Measurements from ENCODE around the gene RXFP1.
"Not testable (repeated sequence)": the region's sequence is repeated elsewhere in the genome, so short reads cannot be mapped to it uniquely, and the experiment has no call there.

Gene RXFP1

GRCh38 chr4:158644356-158644755 is 122.7 kb downstream of the RXFP1 start:
- Histone ChIP-seq H3K4me1 (ENCODE audit: control insufficient read depth, insufficient read depth, low read length) (no peaks in the 10 kb centered on the region), H3K27me3 (ENCODE audit: control insufficient read depth, insufficient read depth, low read length) (no peaks in the 10 kb centered on the region), H3K9me3 (ENCODE audit: control insufficient read depth, insufficient read depth, low read length) (no peaks in the 10 kb centered on the region), H3K4me3 (ENCODE audit: low read length) (no peak overlapping the region), H3K27ac (ENCODE audit: low read length) (no peak overlapping the region), H3K36me3 (ENCODE audit: control insufficient read depth, insufficient read depth, low read length) (no peaks in the 10 kb centered on the region)
- DNase-seq (ENCODE audit: low read depth, low spot score) = no peak
- no CpG with 5 or more reads among the region's 5 CpGs for WGBS (ENCODE audit: insufficient coverage, insufficient read length)

GRCh38 chr4:158644760-158645159 is 123.1 kb downstream of the RXFP1 start:
- H3K36me3 ChIP-seq (ENCODE audit: control insufficient read depth, insufficient read depth, low read length) = no peaks in the 10 kb centered on the region
- DNase-seq (ENCODE audit: low read depth, low spot score) = no peak
- no CpG with 5 or more reads among the region's 3 CpGs for WGBS (ENCODE audit: insufficient coverage, insufficient read length)
- H3K9me3 ChIP-seq (ENCODE audit: control insufficient read depth, insufficient read depth, low read length) = no peaks in the 10 kb centered on the region
- no peak overlapping the region for H3K27ac ChIP-seq (ENCODE audit: low read length)
- no peaks in the 10 kb centered on the region for H3K27me3 ChIP-seq (ENCODE audit: control insufficient read depth, insufficient read depth, low read length)
- no peak overlapping the region for H3K4me3 ChIP-seq (ENCODE audit: low read length)
- no peaks in the 10 kb centered on the region for H3K4me1 ChIP-seq (ENCODE audit: control insufficient read depth, insufficient read depth, low read length)

GRCh38 chr4:158649111-158649680 is 127.5 kb downstream of the RXFP1 start:
- no CpG with 5 or more reads among the region's 4 CpGs for WGBS (ENCODE audit: insufficient coverage, insufficient read length)
- DNase-seq (ENCODE audit: low read depth, low spot score) = no peak
- no peaks in the 10 kb centered on the region for H3K9me3 ChIP-seq (ENCODE audit: control insufficient read depth, insufficient read depth, low read length)

GRCh38 chr4:158652920-158653319 is 131.2 kb downstream of the RXFP1 start:
- DNase-seq (ENCODE audit: low read depth, low spot score) = no peak
- Histone ChIP-seq H3K27ac (ENCODE audit: low read length) (no peak overlapping the region), H3K27me3 (ENCODE audit: control insufficient read depth, insufficient read depth, low read length) (no peaks in the 10 kb centered on the region), H3K9me3 (ENCODE audit: control insufficient read depth, insufficient read depth, low read length) (no peaks in the 10 kb centered on the region), H3K4me1 (ENCODE audit: control insufficient read depth, insufficient read depth, low read length) (no peaks in the 10 kb centered on the region), H3K4me3 (ENCODE audit: low read length) (no peak overlapping the region), H3K36me3 (ENCODE audit: control insufficient read depth, insufficient read depth, low read length) (no peaks in the 10 kb centered on the region)
- no CpG with 5 or more reads among the region's 2 CpGs for WGBS (ENCODE audit: insufficient coverage, insufficient read length)

More at GRCh38 chr4:158649111-158649680, 127.5 kb downstream of the RXFP1 start:
- no peak overlapping the region for H3K27ac ChIP-seq (ENCODE audit: low read length)
- no peaks in the 10 kb centered on the region for H3K36me3 ChIP-seq (ENCODE audit: control insufficient read depth, insufficient read depth, low read length)
- H3K4me3 ChIP-seq (ENCODE audit: low read length) = no peak overlapping the region
- H3K27me3 ChIP-seq (ENCODE audit: control insufficient read depth, insufficient read depth, low read length) = no peaks in the 10 kb centered on the region
- no peaks in the 10 kb centered on the region for H3K4me1 ChIP-seq (ENCODE audit: control insufficient read depth, insufficient read depth, low read length)

- no peak for DNase-seq (ENCODE audit: low read depth, low spot score)
- WGBS (ENCODE audit: insufficient coverage, insufficient read length) = no CpG with 5 or more reads among the region's 1 CpG
- H3K36me3 ChIP-seq (ENCODE audit: control insufficient read depth, insufficient read depth, low read length) = no peaks in the 10 kb centered on the region
- no peaks in the 10 kb centered on the region for H3K27me3 ChIP-seq (ENCODE audit: control insufficient read depth, insufficient read depth, low read length)
- no peak overlapping the region for H3K27ac ChIP-seq (ENCODE audit: low read length)
- no peaks in the 10 kb centered on the region for H3K4me1 ChIP-seq (ENCODE audit: control insufficient read depth, insufficient read depth, low read length)
- H3K4me3 ChIP-seq (ENCODE audit: low read length) = no peak overlapping the region
- no peaks in the 10 kb centered on the region for H3K9me3 ChIP-seq (ENCODE audit: control insufficient read depth, insufficient read depth, low read length)
Measured at GRCh38 chr4:158656439-158656838, 134.8 kb downstream of the RXFP1 start.

GRCh38 chr4:158657291-158657690 is 135.6 kb downstream of the RXFP1 start:
- WGBS (ENCODE audit: insufficient coverage, insufficient read length) = no CpG with 5 or more reads among the region's 11 CpGs
- no peaks in the 10 kb centered on the region for H3K9me3 ChIP-seq (ENCODE audit: control insufficient read depth, insufficient read depth, low read length)
- no peaks in the 10 kb centered on the region for H3K4me1 ChIP-seq (ENCODE audit: control insufficient read depth, insufficient read depth, low read length)
- no peaks in the 10 kb centered on the region for H3K36me3 ChIP-seq (ENCODE audit: control insufficient read depth, insufficient read depth, low read length)
- no peak overlapping the region for H3K27ac ChIP-seq (ENCODE audit: low read length)
- H3K4me3 ChIP-seq (ENCODE audit: low read length) = no peak overlapping the region
- DNase-seq (ENCODE audit: low read depth, low spot score) = no peak
- H3K27me3 ChIP-seq (ENCODE audit: control insufficient read depth, insufficient read depth, low read length) = no peaks in the 10 kb centered on the region

- not testable (repeated sequence) for DNase-seq (ENCODE audit: low read depth, low spot score); H3K27me3 ChIP-seq (ENCODE audit: control insufficient read depth, insufficient read depth, low read length); H3K27ac ChIP-seq (ENCODE audit: low read length); H3K4me3 ChIP-seq (ENCODE audit: low read length); H3K36me3 ChIP-seq (ENCODE audit: control insufficient read depth, insufficient read depth, low read length); H3K4me1 ChIP-seq (ENCODE audit: control insufficient read depth, insufficient read depth, low read length); H3K9me3 ChIP-seq (ENCODE audit: control insufficient read depth, insufficient read depth, low read length)
- WGBS (ENCODE audit: insufficient coverage, insufficient read length) = no CpG with 5 or more reads among the region's 4 CpGs
Measured at GRCh38 chr4:158663255-158663654, 141.6 kb downstream of the RXFP1 start.

- H3K9me3 ChIP-seq (ENCODE audit: control insufficient read depth, insufficient read depth, low read length); H3K4me1 ChIP-seq (ENCODE audit: control insufficient read depth, insufficient read depth, low read length); DNase-seq (ENCODE audit: low read depth, low spot score); H3K27me3 ChIP-seq (ENCODE audit: control insufficient read depth, insufficient read depth, low read length); H3K4me3 ChIP-seq (ENCODE audit: low read length); H3K27ac ChIP-seq (ENCODE audit: low read length); H3K36me3 ChIP-seq (ENCODE audit: control insufficient read depth, insufficient read depth, low read length): not testable (repeated sequence)
- WGBS (ENCODE audit: insufficient coverage, insufficient read length) = no CpG with 5 or more reads among the region's 8 CpGs
Measured at GRCh38 chr4:158663707-158664625, 142.3 kb downstream of the RXFP1 start.

GRCh38 chr4:158664806-158665205 is 143.1 kb downstream of the RXFP1 start:
- no peaks in the 10 kb centered on the region for H3K9me3 ChIP-seq (ENCODE audit: control insufficient read depth, insufficient read depth, low read length)
- no peaks in the 10 kb centered on the region for H3K36me3 ChIP-seq (ENCODE audit: control insufficient read depth, insufficient read depth, low read length)
- no peaks in the 10 kb centered on the region for H3K27me3 ChIP-seq (ENCODE audit: control insufficient read depth, insufficient read depth, low read length)
- H3K4me1 ChIP-seq (ENCODE audit: control insufficient read depth, insufficient read depth, low read length) = no peaks in the 10 kb centered on the region
- H3K4me3 ChIP-seq (ENCODE audit: low read length) = no peak overlapping the region
- no CpG with 5 or more reads among the region's 18 CpGs for WGBS (ENCODE audit: insufficient coverage, insufficient read length)
- no peak for DNase-seq (ENCODE audit: low read depth, low spot score)
- H3K27ac ChIP-seq (ENCODE audit: low read length) = no peak overlapping the region

- no CpG with 5 or more reads among the region's 2 CpGs for WGBS (ENCODE audit: insufficient coverage, insufficient read length)
- no peaks in the 10 kb centered on the region for H3K9me3 ChIP-seq (ENCODE audit: control insufficient read depth, insufficient read depth, low read length)
- H3K36me3 ChIP-seq (ENCODE audit: control insufficient read depth, insufficient read depth, low read length) = no peaks in the 10 kb centered on the region
- H3K4me1 ChIP-seq (ENCODE audit: control insufficient read depth, insufficient read depth, low read length) = no peaks in the 10 kb centered on the region
- no peaks in the 10 kb centered on the region for H3K27me3 ChIP-seq (ENCODE audit: control insufficient read depth, insufficient read depth, low read length)
- no peak for DNase-seq (ENCODE audit: low read depth, low spot score)
- H3K27ac ChIP-seq (ENCODE audit: low read length) = no peak overlapping the region
- no peak overlapping the region for H3K4me3 ChIP-seq (ENCODE audit: low read length)
Measured at GRCh38 chr4:158666892-158667291, 145.2 kb downstream of the RXFP1 start.

Measured in iPS DF 6.9 (cell line).